ENCODE results near the gene SLC22A5.

Gene SLC22A5

GRCh38 chr5:132389585-132390286 lies 20.2 kb downstream of the SLC22A5 start:
- Histone ChIP-seq H3K27ac (peak overlapping the region; percentile 96), H3K4me3 (ENCODE audit: low read depth, low read length) (no peak overlapping the region), H3K36me3 (replicated peaks) (no peaks in the 10 kb centered on the region), H3K27me3 (replicated peaks) (no peaks in the 10 kb centered on the region)
- peak; percentile 98 for DNase-seq
- TF ChIP-seq CTCF (IDR thresholded peaks at IDR 0.05; ENCODE audit: low read depth, low read length, missing control alignments) = no peak
- in situ Hi-C loops (cut with HindIII; ENCODE audit: low pct_ligation_motif_present, low sequenced_read_pairs) = no loop called here

GRCh38 chr5:132391247-132391646 lies 21.7 kb downstream of the SLC22A5 start:
- in situ Hi-C loops (cut with HindIII; ENCODE audit: low pct_ligation_motif_present, low sequenced_read_pairs) = no loop called here
- H3K27ac ChIP-seq = no peak overlapping the region
- no peaks in the 10 kb centered on the region for H3K36me3 ChIP-seq (replicated peaks)
- no peak for TF ChIP-seq CTCF (IDR thresholded peaks at IDR 0.05; ENCODE audit: low read depth, low read length, missing control alignments)
- H3K4me3 ChIP-seq (ENCODE audit: low read depth, low read length) = no peak overlapping the region
- DNase-seq = no peak
- H3K27me3 ChIP-seq (replicated peaks) = no peaks in the 10 kb centered on the region

GRCh38 chr5:132391870-132392269 lies 22.4 kb downstream of the SLC22A5 start:
- in situ Hi-C loops (cut with HindIII; ENCODE audit: low pct_ligation_motif_present, low sequenced_read_pairs) = no loop called here
- H3K27me3 ChIP-seq (replicated peaks) = no peaks in the 10 kb centered on the region
- no peaks in the 10 kb centered on the region for H3K36me3 ChIP-seq (replicated peaks)
- H3K27ac ChIP-seq = no peak overlapping the region
- H3K4me3 ChIP-seq (ENCODE audit: low read depth, low read length) = no peak overlapping the region
- DNase-seq = no peak
- no peak for TF ChIP-seq CTCF (IDR thresholded peaks at IDR 0.05; ENCODE audit: low read depth, low read length, missing control alignments)

- no peak for DNase-seq
- no peak overlapping the region for H3K4me3 ChIP-seq (ENCODE audit: low read depth, low read length)
- in situ Hi-C loops (cut with HindIII; ENCODE audit: low pct_ligation_motif_present, low sequenced_read_pairs) = no loop called here
- H3K36me3 ChIP-seq (replicated peaks) = no peaks in the 10 kb centered on the region
- H3K27me3 ChIP-seq (replicated peaks) = no peaks in the 10 kb centered on the region
- TF ChIP-seq CTCF (IDR thresholded peaks at IDR 0.05; ENCODE audit: low read depth, low read length, missing control alignments) = no peak
- H3K27ac ChIP-seq = no peak overlapping the region
Observed at GRCh38 chr5:132392411-132392810, 22.9 kb downstream of the SLC22A5 start.

- DNase-seq = no peak
- TF ChIP-seq CTCF (IDR thresholded peaks at IDR 0.05; ENCODE audit: low read depth, low read length, missing control alignments) = no peak
- Histone ChIP-seq H3K27me3 (replicated peaks) (no peaks in the 10 kb centered on the region), H3K36me3 (replicated peaks) (no peaks in the 10 kb centered on the region), H3K4me3 (ENCODE audit: low read depth, low read length) (no peak overlapping the region), H3K27ac (no peak overlapping the region)
- in situ Hi-C loops (cut with HindIII; ENCODE audit: low pct_ligation_motif_present, low sequenced_read_pairs) = no loop called here
Observed at GRCh38 chr5:132392978-132393825, 23.7 kb downstream of the SLC22A5 start.

Measured in brain microvascular endothelial cell (primary cell).